HL-60/S4 treated with phorbol 12-myristate 13-acetate at 8.2 ng/mL for 4 days and 3 days (cell line): Measurements from ENCODE around the gene MS4A15.
"Not testable (repeated sequence)": the region's sequence is repeated elsewhere in the genome, so short reads cannot be mapped to it uniquely, and the experiment has no call there.

Experiments used
- in situ Hi-C: fragments of 300-500 bp; cut with MboI; formaldehyde crosslinking; loops from 2 replicates; pipeline ENCODE4 v1.15.0; 2022; ENCODE audit warnings: low sequenced_read_pairs

MS4A15 gene

DNA sequence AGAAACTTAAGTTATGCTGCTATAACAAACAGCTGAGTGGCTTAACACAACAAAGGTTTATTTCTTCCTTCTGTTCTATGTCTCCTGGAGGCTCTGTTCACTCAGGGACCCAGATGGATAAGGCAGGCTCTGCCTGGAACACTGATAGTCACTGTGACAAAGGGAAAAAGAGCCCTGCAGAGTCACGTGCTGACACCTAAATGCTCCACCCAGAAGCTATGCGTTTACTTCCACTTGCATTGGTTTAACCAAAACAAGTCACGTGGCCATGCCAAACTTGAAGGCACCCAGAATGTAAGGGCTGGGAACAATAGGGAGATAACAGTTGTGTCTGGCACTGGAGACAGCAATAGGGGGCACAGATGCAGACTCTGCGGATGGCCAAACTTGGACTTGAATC, 3.4 kb upstream of the MS4A15 start:
- in situ Hi-C loops, result no loop called here

DNA sequence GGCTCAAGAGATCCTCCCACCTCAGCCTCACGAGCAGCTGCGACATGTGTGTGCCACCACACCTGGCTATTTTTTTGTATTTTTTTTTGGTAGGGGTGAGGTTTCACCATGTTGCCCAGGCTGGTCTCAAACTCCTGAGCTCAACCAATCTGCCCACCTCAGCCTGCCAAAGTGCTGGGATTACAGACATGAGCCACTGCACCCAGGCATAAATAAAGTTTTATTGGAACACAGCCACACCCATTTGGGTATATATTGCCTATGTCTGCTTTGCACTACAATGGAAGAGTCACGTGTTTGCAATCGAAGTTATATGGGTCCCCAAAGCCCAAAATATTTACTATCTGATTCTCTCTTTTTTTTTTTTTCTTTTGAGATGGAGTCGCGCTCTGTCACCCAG, 1.8 kb upstream of the MS4A15 start:
- in situ Hi-C loops, result no loop called here

DNA sequence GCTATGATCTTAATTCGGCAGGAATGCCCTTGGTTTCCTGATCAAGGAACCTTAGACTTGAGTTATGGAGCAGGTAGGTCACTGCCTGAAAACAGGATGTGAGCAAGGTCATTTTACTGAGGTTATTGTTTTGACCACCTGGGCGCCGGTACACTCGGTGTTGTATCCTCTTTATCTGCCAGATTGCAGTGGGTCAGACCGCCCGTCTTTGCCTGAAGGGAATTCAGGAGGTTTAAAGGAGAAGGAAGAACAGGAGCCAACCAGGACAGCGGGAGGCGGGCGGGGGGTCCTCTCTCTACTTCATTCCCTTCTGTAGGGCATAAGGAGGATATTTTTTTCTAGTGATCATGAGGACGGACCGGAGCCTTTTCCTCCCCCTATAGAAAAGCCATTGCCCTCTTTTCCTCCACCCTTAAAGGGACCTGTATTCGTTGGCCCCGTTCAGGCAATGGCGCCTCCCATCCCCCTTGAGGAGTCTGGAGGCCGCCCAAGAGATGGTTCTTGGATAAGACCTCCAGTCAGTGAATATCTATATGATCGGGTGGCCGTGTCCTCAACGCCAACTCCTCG, 649 bp downstream of the MS4A15 start:
- in situ Hi-C loops, result no loop called here

DNA sequence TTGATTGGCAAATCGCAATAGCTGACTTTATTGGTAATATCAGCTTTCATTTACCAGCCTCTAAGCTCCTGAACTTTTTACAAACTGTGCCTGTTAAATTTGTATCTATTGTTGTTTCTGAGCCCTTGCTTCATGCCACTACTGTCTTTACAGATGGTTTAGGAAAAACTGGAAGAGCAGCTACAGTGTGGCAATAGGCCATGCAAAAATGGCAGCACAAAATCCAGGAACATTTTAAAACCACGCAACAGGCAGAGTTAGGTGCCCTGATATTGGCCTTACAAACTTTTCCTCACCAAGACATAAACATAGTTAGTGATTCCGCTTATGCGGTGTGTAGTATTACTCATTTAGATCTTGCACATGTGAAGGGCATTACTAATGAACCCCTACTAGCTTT, 2.0 kb downstream of the MS4A15 start:
- in situ Hi-C loops, result not testable (repeated sequence)

DNA sequence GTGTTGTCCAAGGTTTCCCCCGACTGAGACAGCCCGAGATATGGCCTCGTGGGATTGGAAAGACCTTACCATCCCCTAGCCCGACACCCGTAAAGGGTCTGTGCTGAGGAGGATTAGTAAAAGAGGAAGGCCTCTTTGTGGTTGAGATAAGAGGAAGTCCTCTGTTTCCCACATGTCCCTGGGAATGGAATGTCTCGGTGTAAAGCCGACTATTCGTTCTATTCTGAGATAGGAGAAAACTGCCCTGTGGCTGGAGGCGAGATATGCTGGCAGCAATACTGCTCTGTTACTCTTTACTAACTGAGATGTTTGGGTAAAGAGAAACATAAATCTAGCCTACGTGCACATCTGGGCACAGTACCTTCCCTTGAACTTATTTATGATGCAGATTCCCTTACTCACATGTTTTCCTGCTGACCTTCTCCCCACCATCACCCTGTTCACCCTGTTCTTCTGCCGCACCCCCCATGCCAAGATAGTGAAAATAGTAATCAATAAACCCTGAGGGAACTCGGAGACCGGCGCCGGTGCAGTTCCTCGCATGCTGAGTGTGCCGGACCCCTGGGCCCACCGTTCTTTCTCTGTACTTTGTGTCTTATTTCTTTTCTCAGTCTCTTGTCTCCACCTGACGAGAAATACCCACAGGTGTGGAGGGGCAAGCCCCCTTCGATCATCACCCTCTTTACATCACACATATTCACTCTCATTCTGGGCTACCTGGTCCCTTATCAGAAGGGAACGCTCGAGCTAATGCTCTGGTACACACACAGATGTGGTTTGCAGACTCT, 3.0 kb downstream of the MS4A15 start:
- in situ Hi-C loops, result not testable (repeated sequence)

DNA sequence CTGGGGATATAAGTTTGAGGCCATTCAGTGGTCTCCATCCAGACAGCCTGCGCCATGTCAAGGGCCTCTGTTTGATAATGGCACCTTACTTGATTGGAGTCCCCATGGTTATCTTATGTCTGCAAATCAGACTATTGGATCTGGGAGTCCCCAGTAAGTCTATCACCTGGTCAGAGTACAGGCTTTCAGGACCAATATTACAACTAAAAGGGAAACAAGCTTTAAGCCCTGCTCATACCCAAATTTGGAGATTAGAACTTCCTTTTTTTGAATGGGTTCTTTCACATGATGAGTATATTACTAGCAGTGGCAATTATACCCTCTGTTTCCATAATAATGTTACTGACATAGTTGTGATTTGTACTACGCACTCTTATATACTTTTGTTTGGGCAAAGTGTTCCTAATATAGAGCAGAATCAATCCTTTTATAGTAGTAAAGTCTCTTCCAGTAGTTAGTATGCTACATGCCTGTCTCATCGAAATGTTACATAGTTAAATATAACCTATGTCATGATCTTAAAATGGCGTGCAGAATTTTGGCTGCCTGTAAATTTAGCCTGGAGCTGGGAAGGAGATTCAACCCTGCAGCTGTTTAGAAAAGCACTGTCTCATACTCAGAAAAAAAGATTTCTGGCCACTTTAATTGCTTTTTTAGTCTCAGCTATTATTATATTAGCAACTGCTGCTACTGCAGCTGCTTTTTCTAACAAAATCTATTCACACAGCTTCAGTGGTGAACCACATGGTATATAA, 4.9 kb downstream of the MS4A15 start:
- in situ Hi-C loops, result no loop called here

DNA sequence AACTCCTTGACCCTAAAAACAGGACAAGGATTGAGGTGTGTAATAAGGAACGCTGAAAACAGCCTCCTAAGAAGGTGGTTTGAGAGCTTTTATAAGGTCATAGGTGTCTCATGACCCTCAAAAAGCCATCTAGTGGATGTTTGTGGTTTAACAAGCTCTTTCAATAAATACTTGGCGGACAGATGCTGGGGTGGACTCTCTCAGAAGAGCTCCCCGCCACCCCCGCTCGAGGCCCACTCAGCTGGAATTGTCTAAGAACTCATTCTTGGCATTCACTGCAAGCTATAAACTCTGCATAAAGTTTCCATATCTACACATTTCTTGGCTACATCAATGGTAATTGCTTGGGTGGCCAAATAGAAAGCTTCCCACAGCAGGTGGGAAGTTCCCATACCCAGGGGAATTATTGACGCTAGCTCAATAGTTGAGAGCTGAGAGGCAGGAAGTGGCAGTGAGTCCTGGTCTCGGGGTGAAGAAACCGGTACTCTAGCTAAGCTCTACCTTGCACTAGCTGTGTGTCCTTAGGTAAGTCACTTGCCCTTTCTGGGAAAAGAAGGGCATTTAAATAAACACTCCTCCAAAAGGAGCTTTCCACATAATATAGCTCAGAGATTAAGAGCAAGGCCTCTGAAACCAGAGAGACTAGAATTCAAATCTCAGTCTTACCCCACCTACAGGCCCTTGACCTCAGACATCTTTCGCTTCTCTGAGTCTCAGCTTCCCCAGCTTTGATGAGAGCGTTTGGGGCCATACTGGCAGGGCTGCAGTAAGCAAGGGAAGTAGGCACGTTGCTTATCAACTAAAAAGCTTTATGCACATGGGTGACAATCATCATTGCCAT, 6.4 kb downstream of the MS4A15 start:
- in situ Hi-C loops, result no loop called here

DNA sequence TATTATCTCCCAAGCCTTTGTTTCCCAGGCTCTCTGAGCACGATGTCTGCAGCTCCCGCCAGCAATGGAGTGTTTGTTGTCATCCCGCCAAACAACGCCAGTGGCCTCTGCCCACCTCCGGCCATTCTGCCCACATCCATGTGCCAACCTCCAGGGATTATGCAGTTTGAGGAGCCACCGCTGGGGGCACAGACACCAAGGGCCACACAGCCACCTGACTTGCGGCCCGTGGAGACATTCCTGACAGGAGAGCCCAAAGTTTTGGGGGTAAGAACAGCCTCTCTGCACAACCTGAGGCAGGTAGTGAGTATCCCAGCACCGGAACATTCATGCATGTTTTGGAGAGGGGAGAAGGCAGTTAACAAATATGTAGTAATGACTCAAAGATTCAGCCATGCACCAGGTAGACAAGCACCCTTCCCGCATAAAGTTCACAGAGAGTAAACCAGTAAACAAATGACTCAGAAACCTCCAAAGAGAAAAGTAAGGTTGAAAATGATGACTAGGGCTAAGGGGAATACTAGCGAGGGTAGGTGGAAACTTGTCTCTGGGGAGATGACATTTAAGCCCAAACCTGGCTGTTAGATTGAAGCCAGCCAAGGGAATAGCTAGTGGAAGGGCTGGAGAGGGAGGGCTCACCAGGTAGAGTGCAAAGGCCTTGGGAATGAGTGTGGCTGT, 7.2 kb downstream of the MS4A15 start:
- in situ Hi-C loops, result no loop called here

DNA sequence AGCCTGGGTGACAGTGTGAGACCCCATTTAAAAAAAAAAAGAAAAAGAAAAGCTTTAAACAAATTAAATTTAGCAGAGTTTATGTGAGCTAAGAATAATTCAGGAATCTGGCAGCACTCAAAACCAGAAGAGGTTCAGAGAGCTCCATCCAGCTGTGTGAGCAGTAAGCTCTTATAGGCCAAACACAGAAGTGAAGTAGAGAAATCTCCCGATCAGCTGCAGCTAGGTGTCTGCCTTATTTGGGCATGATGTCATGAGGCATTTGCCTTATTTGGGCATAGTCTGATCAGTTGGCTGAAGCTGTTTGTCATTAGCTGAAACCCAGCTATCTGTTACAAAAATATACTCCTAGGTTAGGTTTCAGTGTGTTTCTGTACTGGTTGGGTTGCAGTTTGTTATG, 8.2 kb downstream of the MS4A15 start:
- in situ Hi-C loops, result no loop called here

DNA sequence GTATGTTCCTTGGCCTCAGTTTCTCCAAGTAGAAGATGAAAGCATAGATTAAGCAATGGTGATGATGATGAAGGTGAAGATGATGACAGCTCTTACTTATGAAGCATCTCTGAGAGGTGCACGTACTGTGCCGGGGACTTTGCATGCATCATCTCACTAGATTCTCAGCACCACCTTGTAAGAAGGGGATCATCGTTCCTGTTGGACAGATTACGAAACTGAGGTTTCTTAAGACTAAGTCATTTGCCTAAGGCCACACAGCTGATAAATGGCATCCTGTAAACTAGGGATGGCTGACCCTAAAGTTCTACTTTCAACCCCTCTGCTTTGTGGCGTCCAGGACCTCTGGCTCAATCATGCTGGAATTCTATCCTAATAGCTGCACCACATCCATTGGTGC, 8.7 kb downstream of the MS4A15 start:
- in situ Hi-C loops, result no loop called here

DNA sequence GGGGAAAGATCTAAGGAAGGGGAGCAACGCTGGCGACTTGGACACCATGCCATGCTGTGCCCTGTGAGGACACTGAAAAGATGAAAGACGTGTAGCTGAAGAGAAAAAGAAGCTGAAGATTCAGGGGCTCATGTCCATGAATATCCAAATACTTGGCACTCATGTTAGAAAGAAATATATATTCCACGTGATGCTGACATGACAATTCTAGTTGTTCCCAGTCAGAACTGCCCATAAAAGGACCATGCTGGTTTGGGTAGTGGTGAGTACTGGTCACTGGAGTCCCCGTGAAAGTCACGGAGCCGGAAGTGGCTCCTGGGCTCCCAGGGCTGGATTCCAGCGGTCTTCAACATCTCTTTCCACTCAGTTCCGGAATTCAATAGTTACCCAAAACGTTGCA, 9.9 kb downstream of the MS4A15 start:
- in situ Hi-C loops, result no loop called here

DNA sequence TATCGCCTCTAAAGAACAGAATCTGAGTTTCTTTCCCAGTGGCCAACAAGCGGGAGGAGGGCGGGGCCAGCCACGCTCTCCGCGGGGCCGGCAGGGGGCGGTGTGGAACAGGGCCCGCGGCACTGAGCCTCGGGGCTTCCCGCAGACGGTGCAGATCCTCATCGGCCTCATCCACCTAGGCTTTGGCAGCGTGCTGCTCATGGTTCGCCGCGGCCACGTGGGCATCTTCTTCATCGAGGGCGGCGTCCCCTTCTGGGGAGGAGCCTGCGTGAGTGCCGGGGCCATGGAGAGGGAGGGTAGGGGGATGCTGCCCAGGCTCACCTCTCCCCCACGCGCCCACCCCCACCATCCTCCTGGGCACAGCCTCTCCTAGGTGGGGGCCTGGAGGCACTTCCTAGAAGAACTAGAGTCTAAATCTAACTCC, 10.7 kb downstream of the MS4A15 start:
- in situ Hi-C loops, result no loop called here

DNA sequence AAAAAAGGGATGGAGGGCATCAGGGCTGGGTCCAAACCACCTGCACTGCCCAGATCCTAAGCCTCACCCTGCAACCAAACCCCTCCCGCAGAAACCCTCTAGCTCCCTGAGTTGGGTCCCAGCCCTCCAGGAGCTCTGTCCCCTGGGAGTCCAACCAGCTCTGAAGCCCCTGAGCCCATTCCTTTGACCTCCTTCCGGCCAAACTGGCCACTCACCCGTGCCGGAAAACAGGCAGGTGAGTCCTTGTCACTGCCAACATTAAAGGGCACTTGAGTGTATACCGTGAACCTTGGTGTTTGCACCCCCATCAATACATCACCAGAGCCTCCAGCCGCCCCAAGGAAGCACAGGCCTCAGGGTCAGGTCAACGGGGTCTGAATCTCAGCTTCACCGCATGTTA, 11.5 kb downstream of the MS4A15 start:
- in situ Hi-C loops, result no loop called here

DNA sequence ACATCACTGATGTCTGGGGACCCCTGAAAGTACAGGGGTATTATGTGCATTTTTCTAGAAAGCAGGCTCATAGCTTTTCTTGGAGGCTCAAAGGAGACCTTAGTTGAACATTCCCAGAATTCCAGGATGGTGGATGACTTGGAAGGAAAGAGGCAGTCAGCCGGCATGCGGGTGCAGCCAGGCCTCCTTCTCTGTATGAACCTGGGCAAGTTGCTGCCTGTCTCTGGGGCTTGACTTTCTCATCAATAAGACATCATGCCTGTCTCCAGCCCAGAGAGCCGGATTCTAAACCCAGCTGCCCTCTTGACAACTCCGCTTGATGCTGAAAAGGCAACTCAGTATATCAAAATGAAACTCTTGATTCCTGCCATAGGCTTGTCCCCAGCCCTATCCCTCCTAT, 12.6 kb downstream of the MS4A15 start:
- in situ Hi-C loops, result no loop called here

DNA sequence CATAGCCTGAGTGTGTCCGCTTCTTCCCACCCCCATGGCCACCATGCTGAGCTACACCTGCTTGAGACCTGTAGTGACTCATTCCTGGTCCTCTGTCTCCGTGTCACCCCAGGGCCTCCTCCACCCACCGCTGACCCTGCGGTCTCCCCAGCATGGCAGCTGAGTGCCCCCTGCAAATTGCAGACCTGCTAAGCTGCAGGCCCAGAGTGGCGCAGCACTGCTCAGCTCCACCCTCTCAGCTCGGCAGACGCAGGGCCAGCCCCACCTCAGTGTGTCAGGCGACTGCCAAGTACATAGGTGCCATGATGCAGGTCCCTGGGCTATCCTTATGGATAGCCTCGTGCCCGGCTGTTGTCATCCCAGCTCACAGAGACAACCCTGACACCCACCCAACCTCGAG, 13.1 kb downstream of the MS4A15 start:
- in situ Hi-C loops, result no loop called here

DNA sequence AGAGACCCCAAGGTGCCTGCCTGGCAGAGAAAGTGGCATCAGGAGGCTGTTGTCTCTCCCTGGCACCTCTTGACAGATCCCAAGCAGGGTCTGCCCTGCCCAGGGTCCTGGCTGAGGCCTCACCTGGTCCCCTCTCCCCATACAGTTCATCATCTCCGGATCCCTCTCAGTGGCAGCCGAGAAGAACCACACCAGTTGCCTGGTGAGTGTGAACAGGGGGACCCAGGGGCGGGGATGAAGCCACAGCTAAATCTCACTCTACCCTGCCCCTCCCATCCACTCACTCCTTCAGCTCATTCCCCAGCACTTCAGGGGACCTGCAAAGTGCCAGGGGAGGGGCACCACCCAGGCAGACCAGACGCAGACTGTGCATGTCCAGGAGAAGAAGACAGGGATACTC, 14.5 kb downstream of the MS4A15 start:
- in situ Hi-C loops, result no loop called here

DNA sequence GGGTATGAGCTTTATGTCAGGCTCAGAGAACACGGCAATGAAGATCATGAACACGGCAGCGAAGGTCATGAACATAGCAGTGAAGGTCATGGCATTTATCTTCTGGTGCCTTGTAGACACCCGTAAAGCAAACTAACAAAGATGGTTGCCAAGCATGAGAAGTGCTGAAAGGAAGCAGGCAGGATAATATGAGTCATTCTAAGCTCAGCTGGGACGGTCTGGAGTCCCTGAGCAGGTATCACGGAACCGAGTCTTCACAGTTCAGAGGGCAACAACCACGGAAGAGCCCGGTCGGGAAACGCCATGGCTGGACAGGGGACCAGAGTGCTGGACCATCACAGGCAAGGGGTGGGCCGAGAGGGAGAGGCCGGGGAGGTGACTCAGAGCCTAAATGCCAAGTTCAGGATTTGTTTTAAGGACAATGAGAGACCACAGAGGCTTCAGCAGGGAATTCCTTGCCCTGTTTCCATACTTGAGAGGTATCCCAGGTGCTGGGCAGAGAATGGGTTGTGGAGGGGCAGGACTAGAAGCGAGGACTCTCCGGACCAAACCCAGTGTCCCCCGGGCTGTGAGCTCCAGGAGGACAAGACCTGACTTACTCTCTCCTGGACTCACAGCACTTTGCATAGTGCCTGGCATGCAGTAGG, 15.3 kb downstream of the MS4A15 start:
- in situ Hi-C loops, result no loop called here

DNA sequence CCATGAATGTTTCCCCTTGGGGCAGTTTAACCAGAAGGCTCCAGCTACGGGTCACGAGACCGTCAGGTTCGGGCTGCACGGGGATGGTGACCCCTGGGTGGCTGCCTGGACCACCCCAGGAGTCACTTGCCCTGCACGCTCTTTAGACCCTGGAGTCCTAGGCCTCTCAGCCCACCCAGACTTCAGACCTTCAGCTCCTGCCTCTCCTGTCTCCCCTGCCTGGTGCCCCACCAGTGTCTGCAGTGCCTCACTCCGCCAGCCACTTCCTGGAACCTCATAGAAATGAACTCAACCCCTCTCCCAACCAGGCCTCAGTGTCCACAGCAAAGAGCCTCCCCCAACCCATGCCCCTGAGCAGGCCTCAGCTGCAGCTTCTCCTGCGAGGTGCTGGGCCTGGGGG, 16.0 kb downstream of the MS4A15 start:
- in situ Hi-C loops, result no loop called here

DNA sequence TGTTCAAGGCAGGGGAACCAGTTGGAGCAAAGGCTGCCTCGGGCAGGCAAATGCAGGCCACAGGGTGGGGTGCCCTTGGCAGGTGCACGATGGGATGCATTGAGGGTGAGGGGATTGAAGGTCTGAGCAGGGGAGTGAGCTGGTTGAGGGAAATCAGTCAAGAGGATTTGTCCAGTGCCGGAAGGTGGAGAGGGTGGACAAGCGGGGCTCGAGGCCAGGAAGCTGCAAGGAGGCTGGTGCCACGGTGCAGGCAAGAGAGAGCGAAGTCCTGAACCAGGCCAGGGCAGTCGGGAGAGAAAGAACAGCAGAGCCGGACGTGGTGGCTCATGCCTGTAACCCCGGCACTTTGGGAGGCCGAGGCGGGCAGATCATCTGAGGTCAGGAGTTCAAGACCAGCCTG, 18.1 kb downstream of the MS4A15 start:
- in situ Hi-C loops, result no loop called here

DNA sequence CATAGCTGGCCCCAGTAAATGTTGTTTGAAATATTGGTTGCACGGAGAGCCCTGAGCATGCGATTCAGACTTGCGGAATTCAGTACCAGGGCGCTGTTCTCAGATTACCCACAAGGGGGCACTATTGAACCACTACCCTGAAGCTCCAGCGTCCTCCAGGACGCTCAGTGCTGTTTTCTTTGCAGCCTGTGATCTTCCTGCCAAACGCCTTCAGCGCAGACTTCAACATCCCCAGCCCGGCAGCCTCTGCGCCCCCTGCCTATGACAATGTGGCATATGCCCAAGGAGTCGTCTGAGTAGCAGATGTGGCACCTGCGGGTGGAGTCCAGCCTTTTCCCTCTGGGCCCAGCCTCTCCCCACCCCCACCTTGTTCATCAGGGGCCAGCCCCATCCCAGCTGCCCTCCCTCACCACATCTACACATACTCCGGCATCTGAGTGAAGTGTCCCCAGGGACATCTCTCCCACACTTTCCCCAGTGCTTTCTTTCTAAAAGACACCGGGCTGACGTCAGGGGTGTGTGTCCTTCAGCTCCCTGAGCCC, 18.8 kb downstream of the MS4A15 start:
- in situ Hi-C loops, result no loop called here
